ENCODE measurements around the gene TOM1L2. TPM values are rescaled to one million over a fixed set of nuclear protein-coding genes. Genes with fewer than 3 reads are reported as not detected.

Gene TOM1L2
- total and polyA plus RNA-seq, 2 of the 4 experiments (the other 2 are of a cell fraction): 34.4 to 51.7 TPM

DNA sequence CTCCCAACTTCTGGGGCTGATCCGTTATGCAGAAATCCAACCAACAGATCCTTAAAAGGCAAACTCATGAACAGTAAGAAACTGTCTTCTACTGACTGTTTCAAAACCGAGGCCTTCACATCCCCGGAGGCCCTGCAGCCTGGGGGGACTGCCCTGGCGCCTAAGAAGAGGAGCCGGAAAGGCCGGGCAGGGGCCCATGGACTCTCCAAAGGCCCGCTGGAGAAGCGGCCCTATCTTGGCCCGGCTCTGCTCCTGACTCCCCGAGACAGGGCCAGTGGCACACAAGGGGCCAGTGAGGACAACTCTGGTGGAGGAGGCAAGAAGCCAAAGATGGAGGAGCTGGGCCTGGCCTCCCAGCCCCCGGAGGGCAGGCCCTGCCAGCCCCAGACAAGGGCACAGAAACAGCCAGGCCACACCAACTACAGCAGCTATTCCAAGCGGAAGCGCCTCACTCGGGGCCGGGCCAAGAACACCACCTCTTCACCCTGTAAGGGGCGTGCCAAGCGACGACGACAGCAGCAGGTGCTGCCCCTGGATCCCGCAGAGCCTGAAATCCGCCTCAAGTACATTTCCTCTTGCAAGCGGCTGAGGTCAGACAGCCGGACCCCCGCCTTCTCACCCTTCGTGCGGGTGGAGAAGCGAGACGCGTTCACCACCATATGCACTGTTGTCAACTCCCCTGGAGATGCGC lies 174.9 kb downstream of the TOM1L2 start:
- H3K79me1 ChIP-seq (ENCODE audit: low read depth in 1 of 2, low read length in 2 of 2): peaks cover 18 to 89% of the 10 kb centered on the region in 2 experiments
- no peak overlapping the region for H2AK9ac ChIP-seq (replicated peaks; ENCODE audit: low read depth, low read length, poor library complexity)
- BruUV-seq (replicated peaks): no TSS peak
- no peak for DNase-seq
- ChIA-PET CTCF (no interaction called here), POLR2A (ENCODE audit: unreplicated experiment) (no interaction called here)
- H2BK120ac ChIP-seq (ENCODE audit: low read depth, low read length): no peak overlapping the region
- no peak overlapping the region for H2BK20ac ChIP-seq (ENCODE audit: low read depth, low read length)
- H3K14ac ChIP-seq (replicated peaks; ENCODE audit: low read depth, low read length): no peak overlapping the region
- peaks cover 67% of the 10 kb centered on the region for H4K20me1 ChIP-seq (ENCODE audit: insufficient read depth, low read length)
- dilution Hi-C loops (cut with HindIII; ENCODE audit: low sequenced_read_pairs, unreplicated experiment): no loop called here
- in situ Hi-C loops (cut with MboI; ENCODE audit: low sequenced_read_pairs): no loop called here
- no peak overlapping the region for H3K4me2 ChIP-seq (ENCODE audit: low read depth, low read length)
- H3K4me1 ChIP-seq (ENCODE audit: control insufficient read depth, insufficient read depth, low read length): peaks cover 6% of the 10 kb centered on the region; the same call in 1 of the 2 replicates
- intact Hi-C loops (cut with micrococcal nuclease): no loop called here
- ATAC-seq (ENCODE audit: low read depth): no peak
- 94% methylated on average over 16 of the region's 30 CpGs; no CpG with 5 or more reads in 1 of the 2 experiments for WGBS, 2 experiments (ENCODE audit: extremely low coverage in 2 of 2, insufficient read length in 1 of 2)
- H3K27me3 ChIP-seq (ENCODE audit: control insufficient read depth, insufficient read depth, low read length): no peaks in the 10 kb centered on the region
- no peak overlapping the region for H4K8ac ChIP-seq (ENCODE audit: low read depth in 2 of 2, low read length in 2 of 2)
- H3K9ac ChIP-seq (ENCODE audit: low read depth, low read length): no peak overlapping the region
- peaks cover 69% of the 10 kb centered on the region for H3K36me3 ChIP-seq (ENCODE audit: control insufficient read depth, insufficient read depth, low read length)
- no peak overlapping the region for H2AFZ ChIP-seq (replicated peaks; ENCODE audit: low read length, poor library complexity)
- H3K4ac ChIP-seq (ENCODE audit: low read depth, low read length): no peak overlapping the region
- H3K27ac ChIP-seq (ENCODE audit: insufficient read depth, low read length): no peak overlapping the region
- no peak overlapping the region for H3K18ac ChIP-seq (ENCODE audit: low read depth, low read length)
- H2BK15ac ChIP-seq (ENCODE audit: low read depth, low read length): no peak overlapping the region
- H3K23ac ChIP-seq (ENCODE audit: low read depth, low read length): no peak overlapping the region
- H3K9me1 ChIP-seq (ENCODE audit: insufficient read depth, low read length): peaks cover under 1% of the 10 kb centered on the region; the same call in 1 of the 2 replicates
- no peak for TF ChIP-seq SMC3 (IDR thresholded peaks at IDR 0.05; ENCODE audit: low read depth, low read length)
- TF ChIP-seq CTCF (conservative IDR thresholded peaks at IDR 0.05; ENCODE audit: low read depth, low read length): no peak
- no peak for TF ChIP-seq MAZ (IDR thresholded peaks at IDR 0.05; ENCODE audit: borderline replicate concordance, low read depth, low read length)
- no peak for TF ChIP-seq MXI1 (IDR thresholded peaks at IDR 0.05; ENCODE audit: borderline replicate concordance, low read depth, low read length)
- no peak for TF ChIP-seq CHD1 (IDR thresholded peaks at IDR 0.05; ENCODE audit: low read depth, low read length)
- no peak for TF ChIP-seq RAD21 (IDR thresholded peaks at IDR 0.05; ENCODE audit: low read length)
- TF ChIP-seq FOS (IDR thresholded peaks at IDR 0.05; ENCODE audit: low read depth, low read length): no peak
- TF ChIP-seq, protein P1, sequence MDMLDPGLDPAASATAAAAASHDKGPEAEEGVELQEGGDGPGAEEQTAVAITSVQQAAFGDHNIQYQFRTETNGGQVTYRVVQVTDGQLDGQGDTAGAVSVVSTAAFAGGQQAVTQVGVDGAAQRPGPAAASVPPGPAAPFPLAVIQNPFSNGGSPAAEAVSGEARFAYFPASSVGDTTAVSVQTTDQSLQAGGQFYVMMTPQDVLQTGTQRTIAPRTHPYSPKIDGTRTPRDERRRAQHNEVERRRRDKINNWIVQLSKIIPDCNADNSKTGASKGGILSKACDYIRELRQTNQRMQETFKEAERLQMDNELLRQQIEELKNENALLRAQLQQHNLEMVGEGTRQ (IDR thresholded peaks at IDR 0.05; ENCODE audit: low read depth, low read length): no peak
- TF ChIP-seq ELK1 (IDR thresholded peaks at IDR 0.05; ENCODE audit: borderline replicate concordance, low read depth, low read length): no peak
- TF ChIP-seq BHLHE40 (IDR thresholded peaks at IDR 0.05; ENCODE audit: low read depth, low read length): no peak
- no peak overlapping the region for H3K4me3 ChIP-seq (ENCODE audit: insufficient read depth, low read depth, low read length)
- H3K9me3 ChIP-seq (ENCODE audit: control insufficient read depth, insufficient read depth, low read length): no peaks in the 10 kb centered on the region
- H2BK5ac ChIP-seq (ENCODE audit: low read depth, low read length, poor library complexity, severe bottlenecking): no peak overlapping the region
- H4K5ac ChIP-seq (ENCODE audit: low read depth, low read length): no peak overlapping the region
- H4K91ac ChIP-seq (ENCODE audit: insufficient read depth, low read depth, low read length): no peak overlapping the region
- no peak overlapping the region for H3K56ac ChIP-seq (ENCODE audit: extremely low read depth, insufficient read depth, low read length)
- H2AK5ac ChIP-seq (ENCODE audit: low read depth, low read length): no peak overlapping the region

Data from IMR-90 (cell line).